Liver (tissue), 9 donors: Measurements from ENCODE around the gene ANKEF1. TPM values are rescaled to one million over a fixed set of nuclear protein-coding genes. Genes with fewer than 3 reads are reported as not detected.

Source experiments
- DNase-seq: peaks from one replicate; pipeline ENCODE4 v3.0.0-alpha.2; 2017; ENCODE audit warnings: low spot score
- H3K27ac ChIP-seq, 2 donors: one replicate each; pipeline ENCODE4 v1.7.0; 2013; ENCODE audit warnings: inconsistent platforms in 2 of 2, low read length in 2 of 2, control low read depth in 1 of 2, low read depth in 1 of 2, mild to moderate bottlenecking in 1 of 2
- H3K27me3 ChIP-seq, 4 donors: one replicate each; pipeline versions ENCODE4 v1.6.1 to v1.7.0; 2013; ENCODE audit warnings: low read length in 3 of 4, inconsistent platforms in 1 of 4, mild to moderate bottlenecking in 1 of 4, moderate library complexity in 1 of 4; ENCODE audit not compliant: control insufficient read depth in 4 of 4, insufficient read depth in 4 of 4
- H3K36me3 ChIP-seq, 4 donors: one replicate each; pipeline versions ENCODE4 v1.6.1 to v1.7.0; 2013; ENCODE audit warnings: low read length in 3 of 4, mild to moderate bottlenecking in 3 of 4, low read depth in 1 of 4, moderate library complexity in 1 of 4; ENCODE audit not compliant: control insufficient read depth in 4 of 4, insufficient read depth in 3 of 4
- H3K4me1 ChIP-seq, 4 donors: one replicate each; pipeline versions ENCODE4 v1.6.1 to v1.7.0; 2013; ENCODE audit warnings: low read length in 3 of 4, mild to moderate bottlenecking in 3 of 4, moderate library complexity in 1 of 4; ENCODE audit not compliant: control insufficient read depth in 4 of 4, insufficient read depth in 4 of 4
- H3K4me3 ChIP-seq, 3 donors: one replicate each; pipeline versions ENCODE4 v1.6.1 to v1.7.0; 2013; ENCODE audit warnings: low read length in 3 of 3, control low read depth in 1 of 3, low read depth in 1 of 3, mild to moderate bottlenecking in 1 of 3
- H3K9ac ChIP-seq, 2 donors: one replicate each; pipeline ENCODE4 v1.7.0; 2013; ENCODE audit warnings: low read length in 2 of 2, mild to moderate bottlenecking in 2 of 2, moderate library complexity in 2 of 2, control low read depth in 1 of 2, low read depth in 1 of 2
- H3K9me3 ChIP-seq, 4 donors: one replicate each; pipeline versions ENCODE4 v1.6.1 to v1.7.0; 2013; ENCODE audit warnings: low read length in 3 of 4; ENCODE audit not compliant: control insufficient read depth in 4 of 4
- EGR1 ChIP-seq, 2 donors: IDR thresholded peaks; 2 replicates each; pipeline ENCODE4 v1.6.1; 2016 to 2018; ENCODE audit warnings: antibody characterized with exemption in 2 of 2, low read depth in 2 of 2
- FOXA1 ChIP-seq: IDR thresholded peaks from 2 replicates; pipeline ENCODE4 v1.6.1; 2016; ENCODE audit warnings: antibody characterized with exemption
- FOXA2 ChIP-seq: IDR thresholded peaks from 2 replicates; pipeline ENCODE4 v1.6.1; 2016; ENCODE audit warnings: antibody characterized with exemption
- GABPA ChIP-seq, 2 donors: IDR thresholded peaks in 1 of 2; conservative IDR thresholded peaks in 1 of 2; 2 replicates each; pipeline ENCODE4 v1.6.1; 2016; ENCODE audit warnings: antibody characterized with exemption in 2 of 2, mild to moderate bottlenecking in 1 of 2, moderate library complexity in 1 of 2
- HNF4A ChIP-seq, 2 donors: conservative IDR thresholded peaks; 2 replicates each; pipeline ENCODE4 v1.6.1; 2016; ENCODE audit warnings: antibody characterized with exemption in 2 of 2, mild to moderate bottlenecking in 2 of 2
- HNF4G ChIP-seq: IDR thresholded peaks from 2 replicates; pipeline ENCODE4 v1.6.1; 2016; ENCODE audit warnings: antibody characterized with exemption
- JUND ChIP-seq, 2 donors: IDR thresholded peaks; 2 replicates each; pipeline ENCODE4 v1.6.1; 2016; ENCODE audit warnings: antibody characterized with exemption in 2 of 2
- NR2F2 ChIP-seq: IDR thresholded peaks from 2 replicates; pipeline ENCODE4 v1.6.1; 2016; ENCODE audit warnings: antibody characterized with exemption
- RAD21 ChIP-seq, 2 donors: IDR thresholded peaks; 2 replicates each; pipeline ENCODE4 v1.6.1; 2016; ENCODE audit warnings: antibody characterized with exemption in 2 of 2, mild to moderate bottlenecking in 2 of 2
- RXRA ChIP-seq, 2 donors: IDR thresholded peaks; 2 replicates each; pipeline ENCODE4 v1.6.1; 2017 to 2018; ENCODE audit warnings: antibody characterized with exemption in 2 of 2, mild to moderate bottlenecking in 1 of 2
- SP1 ChIP-seq: IDR thresholded peaks from 2 replicates; pipeline ENCODE4 v1.6.1; 2018; ENCODE audit warnings: antibody characterized with exemption, mild to moderate bottlenecking
- TAF1 ChIP-seq: conservative IDR thresholded peaks from 2 replicates; pipeline ENCODE4 v1.6.1; 2016; ENCODE audit warnings: antibody characterized with exemption, mild to moderate bottlenecking
- YY1 ChIP-seq: IDR thresholded peaks from 2 replicates; pipeline ENCODE4 v1.6.1; 2016; ENCODE audit warnings: antibody characterized with exemption, mild to moderate bottlenecking
- WGBS: extraction: QIAGEN DNeasy Blood & Tissue Kit; methylation state at CpG from one replicate; pipeline ENCODE4 v1.1.7; 2013; 5-methylcytosine and 5-hydroxymethylcytosine counted together
- polyA plus RNA-seq, 2 donors: library from polyadenylated mRNA; stranded (reverse) in 1 of 2; unstranded in 1 of 2; fragments of 200-250 nt in 1 of 2; fragments of >200 nt in 1 of 2; fragmentation: Nextera tagmentation in 1 of 2; extraction: Ambion mirVana in 1 of 2; gene quantifications; one replicate each; pipeline versions ENCODE4 v1.2.1 to v1.2.3, GENCODE V29; 2013 to 2015
- total RNA-seq, 2 donors: library from RNA; depleted of rRNA; stranded (reverse); fragments of >200 nt; gene quantifications; one replicate each; pipeline ENCODE4 v1.2.3, GENCODE V29; 2014
- TF ChIP-seq, protein P1 (sequence below): IDR thresholded peaks from 2 replicates; pipeline ENCODE4 v1.6.1; 2016; ENCODE audit warnings: antibody characterized with exemption
- TF ChIP-seq, protein P2 (sequence below): IDR thresholded peaks from 2 replicates; pipeline ENCODE4 v1.6.1; 2016; ENCODE audit warnings: antibody characterized with exemption
- TF ChIP-seq, protein P3 (sequence below): IDR thresholded peaks from 2 replicates; pipeline ENCODE4 v1.6.1; 2016; ENCODE audit warnings: antibody characterized with exemption
- TF ChIP-seq, protein P4 (sequence below): fragments of 150-350 bp; IDR thresholded peaks from 2 replicates; pipeline ENCODE4 v1.5.1; 2017; ENCODE audit warnings: improper control_type of control experiment, low read depth, low read length; ENCODE audit not compliant: missing input control
- TF ChIP-seq, protein P5 (sequence below): IDR thresholded peaks from 2 replicates; pipeline ENCODE4 v1.6.1; 2016; ENCODE audit warnings: antibody characterized with exemption, mild to moderate bottlenecking
- donor health status: healthy.
- donor health status: healthy.
- donor health status: healthy.
- donor health status: healthy.
- donor health status: healthy.

ANKEF1 gene
- total and polyA plus RNA-seq, 4 donors, result 1.6 to 5.1 (median 2.6) TPM

DNA sequence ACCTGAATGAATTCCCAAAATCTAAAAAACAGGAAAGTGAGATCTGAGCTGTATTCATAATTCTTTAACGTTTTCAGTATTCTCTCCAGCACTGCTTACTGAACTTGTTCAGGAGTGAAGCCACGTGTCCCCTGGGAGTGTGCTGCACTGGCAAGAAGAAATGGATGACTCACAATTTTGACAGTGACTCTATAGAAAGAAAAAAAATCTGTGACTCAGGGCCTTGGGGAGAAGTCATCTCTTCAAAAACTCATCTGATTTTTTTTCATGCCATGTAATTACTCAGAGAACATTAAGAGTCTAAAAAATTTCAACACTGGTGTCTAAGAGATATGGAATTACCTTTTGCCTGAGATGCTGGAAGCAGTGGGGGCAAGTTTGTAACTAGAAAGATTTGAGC is 39.7 kb downstream of the ANKEF1 start:
- TF ChIP-seq, protein P1, sequence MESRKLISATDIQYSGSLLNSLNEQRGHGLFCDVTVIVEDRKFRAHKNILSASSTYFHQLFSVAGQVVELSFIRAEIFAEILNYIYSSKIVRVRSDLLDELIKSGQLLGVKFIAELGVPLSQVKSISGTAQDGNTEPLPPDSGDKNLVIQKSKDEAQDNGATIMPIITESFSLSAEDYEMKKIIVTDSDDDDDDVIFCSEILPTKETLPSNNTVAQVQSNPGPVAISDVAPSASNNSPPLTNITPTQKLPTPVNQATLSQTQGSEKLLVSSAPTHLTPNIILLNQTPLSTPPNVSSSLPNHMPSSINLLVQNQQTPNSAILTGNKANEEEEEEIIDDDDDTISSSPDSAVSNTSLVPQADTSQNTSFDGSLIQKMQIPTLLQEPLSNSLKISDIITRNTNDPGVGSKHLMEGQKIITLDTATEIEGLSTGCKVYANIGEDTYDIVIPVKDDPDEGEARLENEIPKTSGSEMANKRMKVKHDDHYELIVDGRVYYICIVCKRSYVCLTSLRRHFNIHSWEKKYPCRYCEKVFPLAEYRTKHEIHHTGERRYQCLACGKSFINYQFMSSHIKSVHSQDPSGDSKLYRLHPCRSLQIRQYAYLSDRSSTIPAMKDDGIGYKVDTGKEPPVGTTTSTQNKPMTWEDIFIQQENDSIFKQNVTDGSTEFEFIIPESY, result no peak
- TF ChIP-seq JUND (IDR thresholded peaks at IDR 0.05), result no peak
- no peak for TF ChIP-seq GABPA (IDR thresholded peaks at IDR 0.05 in 1 of 2, conservative IDR thresholded peaks at IDR 0.05 in 1 of 2)
- TF ChIP-seq RAD21 (IDR thresholded peaks at IDR 0.05), result no peak
- TF ChIP-seq, protein P2, sequence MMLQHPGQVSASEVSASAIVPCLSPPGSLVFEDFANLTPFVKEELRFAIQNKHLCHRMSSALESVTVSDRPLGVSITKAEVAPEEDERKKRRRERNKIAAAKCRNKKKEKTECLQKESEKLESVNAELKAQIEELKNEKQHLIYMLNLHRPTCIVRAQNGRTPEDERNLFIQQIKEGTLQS, result no peak
- no peak for TF ChIP-seq EGR1 (IDR thresholded peaks at IDR 0.05; ENCODE audit: low read depth in 2 of 2)
- TF ChIP-seq, protein P3, sequence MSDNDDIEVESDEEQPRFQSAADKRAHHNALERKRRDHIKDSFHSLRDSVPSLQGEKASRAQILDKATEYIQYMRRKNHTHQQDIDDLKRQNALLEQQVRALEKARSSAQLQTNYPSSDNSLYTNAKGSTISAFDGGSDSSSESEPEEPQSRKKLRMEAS, result no peak
- TF ChIP-seq, protein P4, sequence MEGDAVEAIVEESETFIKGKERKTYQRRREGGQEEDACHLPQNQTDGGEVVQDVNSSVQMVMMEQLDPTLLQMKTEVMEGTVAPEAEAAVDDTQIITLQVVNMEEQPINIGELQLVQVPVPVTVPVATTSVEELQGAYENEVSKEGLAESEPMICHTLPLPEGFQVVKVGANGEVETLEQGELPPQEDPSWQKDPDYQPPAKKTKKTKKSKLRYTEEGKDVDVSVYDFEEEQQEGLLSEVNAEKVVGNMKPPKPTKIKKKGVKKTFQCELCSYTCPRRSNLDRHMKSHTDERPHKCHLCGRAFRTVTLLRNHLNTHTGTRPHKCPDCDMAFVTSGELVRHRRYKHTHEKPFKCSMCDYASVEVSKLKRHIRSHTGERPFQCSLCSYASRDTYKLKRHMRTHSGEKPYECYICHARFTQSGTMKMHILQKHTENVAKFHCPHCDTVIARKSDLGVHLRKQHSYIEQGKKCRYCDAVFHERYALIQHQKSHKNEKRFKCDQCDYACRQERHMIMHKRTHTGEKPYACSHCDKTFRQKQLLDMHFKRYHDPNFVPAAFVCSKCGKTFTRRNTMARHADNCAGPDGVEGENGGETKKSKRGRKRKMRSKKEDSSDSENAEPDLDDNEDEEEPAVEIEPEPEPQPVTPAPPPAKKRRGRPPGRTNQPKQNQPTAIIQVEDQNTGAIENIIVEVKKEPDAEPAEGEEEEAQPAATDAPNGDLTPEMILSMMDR, result no peak
- TF ChIP-seq HNF4A (conservative IDR thresholded peaks at IDR 0.05), result no peak
- no peak for TF ChIP-seq YY1
- TF ChIP-seq, protein P5, sequence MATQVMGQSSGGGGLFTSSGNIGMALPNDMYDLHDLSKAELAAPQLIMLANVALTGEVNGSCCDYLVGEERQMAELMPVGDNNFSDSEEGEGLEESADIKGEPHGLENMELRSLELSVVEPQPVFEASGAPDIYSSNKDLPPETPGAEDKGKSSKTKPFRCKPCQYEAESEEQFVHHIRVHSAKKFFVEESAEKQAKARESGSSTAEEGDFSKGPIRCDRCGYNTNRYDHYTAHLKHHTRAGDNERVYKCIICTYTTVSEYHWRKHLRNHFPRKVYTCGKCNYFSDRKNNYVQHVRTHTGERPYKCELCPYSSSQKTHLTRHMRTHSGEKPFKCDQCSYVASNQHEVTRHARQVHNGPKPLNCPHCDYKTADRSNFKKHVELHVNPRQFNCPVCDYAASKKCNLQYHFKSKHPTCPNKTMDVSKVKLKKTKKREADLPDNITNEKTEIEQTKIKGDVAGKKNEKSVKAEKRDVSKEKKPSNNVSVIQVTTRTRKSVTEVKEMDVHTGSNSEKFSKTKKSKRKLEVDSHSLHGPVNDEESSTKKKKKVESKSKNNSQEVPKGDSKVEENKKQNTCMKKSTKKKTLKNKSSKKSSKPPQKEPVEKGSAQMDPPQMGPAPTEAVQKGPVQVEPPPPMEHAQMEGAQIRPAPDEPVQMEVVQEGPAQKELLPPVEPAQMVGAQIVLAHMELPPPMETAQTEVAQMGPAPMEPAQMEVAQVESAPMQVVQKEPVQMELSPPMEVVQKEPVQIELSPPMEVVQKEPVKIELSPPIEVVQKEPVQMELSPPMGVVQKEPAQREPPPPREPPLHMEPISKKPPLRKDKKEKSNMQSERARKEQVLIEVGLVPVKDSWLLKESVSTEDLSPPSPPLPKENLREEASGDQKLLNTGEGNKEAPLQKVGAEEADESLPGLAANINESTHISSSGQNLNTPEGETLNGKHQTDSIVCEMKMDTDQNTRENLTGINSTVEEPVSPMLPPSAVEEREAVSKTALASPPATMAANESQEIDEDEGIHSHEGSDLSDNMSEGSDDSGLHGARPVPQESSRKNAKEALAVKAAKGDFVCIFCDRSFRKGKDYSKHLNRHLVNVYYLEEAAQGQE, result no peak
- TF ChIP-seq FOXA1, result no peak
- no peak for TF ChIP-seq RXRA (IDR thresholded peaks at IDR 0.05)
- TF ChIP-seq SP1, result no peak
- no peak for TF ChIP-seq FOXA2
- TF ChIP-seq HNF4G, result no peak
- H3K4me1 ChIP-seq, result no peaks in the 10 kb centered on the region
- no peak overlapping the region for H3K4me3 ChIP-seq
- H3K9me3 ChIP-seq, result no peaks in the 10 kb centered on the region
- H3K36me3 ChIP-seq, result no peaks in the 10 kb centered on the region
- no peak overlapping the region for H3K27ac ChIP-seq
- H3K9ac ChIP-seq, result no peak overlapping the region
- 77% methylated on average over 2 of the region's 2 CpGs for WGBS
- H3K27me3 ChIP-seq, result no peaks in the 10 kb centered on the region
- no peak for DNase-seq

DNA sequence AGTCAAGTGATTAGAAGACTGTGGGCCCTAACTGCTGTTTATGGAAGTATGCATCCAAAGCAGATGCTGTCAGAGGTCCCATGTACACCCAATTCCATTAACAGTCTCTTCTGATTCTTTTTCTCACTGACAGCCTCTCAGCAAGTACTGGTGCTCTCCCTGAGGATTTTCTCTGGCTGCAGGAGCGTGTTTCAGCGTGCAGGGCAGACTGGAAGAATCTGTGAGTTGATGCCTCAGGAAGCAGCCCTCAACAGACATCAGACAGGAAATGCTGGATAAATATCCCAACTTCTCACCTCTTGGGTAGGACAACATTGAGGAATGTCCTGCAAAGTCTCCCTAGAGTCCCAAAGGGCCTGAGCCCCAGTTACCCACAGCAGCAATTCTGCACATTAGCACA is 40.8 kb downstream of the ANKEF1 start:
- no peaks in the 10 kb centered on the region for H3K4me1 ChIP-seq
- no peaks in the 10 kb centered on the region for H3K9me3 ChIP-seq
- WGBS, result 85% methylated on average over 2 of the region's 2 CpGs
- H3K4me3 ChIP-seq, result no peak overlapping the region
- no peak for DNase-seq
- H3K27ac ChIP-seq, result no peak overlapping the region
- H3K36me3 ChIP-seq, result no peaks in the 10 kb centered on the region
- H3K9ac ChIP-seq, result no peak overlapping the region
- H3K27me3 ChIP-seq, result no peaks in the 10 kb centered on the region
- TF ChIP-seq, protein P5, result no peak
- TF ChIP-seq, protein P4, result no peak
- TF ChIP-seq JUND (IDR thresholded peaks at IDR 0.05) (no peak), TAF1 (no peak), FOXA2 (no peak), FOXA1 (no peak), YY1 (no peak), EGR1 (IDR thresholded peaks at IDR 0.05; ENCODE audit: low read depth in 2 of 2) (no peak), NR2F2 (no peak), HNF4G (no peak)
- TF ChIP-seq, protein P2, result no peak
